ENCODE results near the gene TMF1.

DNA sequence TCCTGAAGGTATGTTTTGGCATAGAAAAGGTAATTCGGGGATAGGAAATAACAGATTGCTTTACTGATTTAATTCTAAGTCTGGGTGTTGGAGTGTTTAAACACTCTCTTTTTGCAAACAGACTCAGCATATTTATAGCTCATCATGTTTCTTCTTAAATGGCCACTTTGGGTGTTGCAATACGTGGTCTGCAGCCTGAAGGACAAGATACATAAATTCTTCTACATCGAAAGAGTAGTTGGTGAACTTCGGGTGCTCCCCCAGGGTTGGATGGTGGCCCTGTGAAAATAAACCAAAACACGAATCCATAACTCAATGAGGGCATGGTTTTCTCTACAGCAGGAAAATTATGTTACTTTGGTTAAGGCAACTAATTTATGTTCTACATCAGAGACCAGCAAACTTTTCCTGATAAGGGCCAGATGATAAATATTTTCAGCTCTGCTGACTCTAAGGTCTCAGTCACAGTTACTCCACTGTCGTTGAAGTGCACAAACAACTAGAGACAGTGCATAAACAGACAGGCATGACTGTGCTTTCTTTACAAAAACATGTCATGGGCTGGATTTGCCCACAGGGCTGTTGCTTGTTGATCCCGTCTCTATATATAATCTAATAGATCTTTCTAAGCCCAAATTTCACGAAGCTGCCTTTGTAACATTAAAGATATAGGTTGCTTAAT lies 74.5 kb downstream of the TMF1 start:
- TF ChIP-seq POLR2A (IDR thresholded peaks at IDR 0.05) (no peak), POLR2AphosphoS5 (IDR thresholded peaks at IDR 0.05) (no peak)

All from transverse colon (tissue), 3 donors.